HG02943 (cell line): ENCODE data around the gene CEP131.
"Not testable (repeated sequence)": the region's sequence is repeated elsewhere in the genome, so short reads cannot be mapped to it uniquely, and the experiment has no call there.

ENCODE experiments used
- ATAC-seq: cut with Tn5 transposase; IDR thresholded peaks from one replicate; pipeline ENCODE4 v1.9.1; 2021; ENCODE audit warnings: mild to moderate bottlenecking, low read depth, moderate library complexity; ENCODE audit not compliant: unreplicated experiment

The CEP131 gene

GRCh38 chr17:81228834-81229665, 6.3 kb upstream of the CEP131 start:
- no peak for ATAC-seq

GRCh38 chr17:81228420-81228819, 5.7 kb upstream of the CEP131 start:
- no peak for ATAC-seq

- ATAC-seq = not testable (repeated sequence)
Observed at GRCh38 chr17:81227630-81228029, 4.9 kb upstream of the CEP131 start.

GRCh38 chr17:81223762-81224130, 981 bp upstream of the CEP131 start:
- ATAC-seq = no peak

GRCh38 chr17:81222620-81222905, 202 bp downstream of the CEP131 start:
- no peak for ATAC-seq

- ATAC-seq = no peak
Observed at GRCh38 chr17:81221842-81222619, 734 bp downstream of the CEP131 start.

GRCh38 chr17:81221371-81221841, 1.4 kb downstream of the CEP131 start:
- no peak for ATAC-seq

- no peak for ATAC-seq
Observed at GRCh38 chr17:81219476-81220180, 3.1 kb downstream of the CEP131 start.

- no peak for ATAC-seq
Observed at GRCh38 chr17:81218991-81219390, 3.8 kb downstream of the CEP131 start.

- ATAC-seq = no peak
Observed at GRCh38 chr17:81218459-81218858, 4.3 kb downstream of the CEP131 start.

- ATAC-seq = no peak
Observed at GRCh38 chr17:81217491-81217890, 5.3 kb downstream of the CEP131 start.

- no peak for ATAC-seq
Observed at GRCh38 chr17:81213978-81214377, 8.8 kb downstream of the CEP131 start.

- no peak for ATAC-seq
Observed at GRCh38 chr17:81212365-81212764, 10.4 kb downstream of the CEP131 start.

GRCh38 chr17:81210868-81211267, 11.9 kb downstream of the CEP131 start:
- ATAC-seq = no peak

- ATAC-seq = no peak
Observed at GRCh38 chr17:81210466-81210865, 12.3 kb downstream of the CEP131 start.

GRCh38 chr17:81209141-81209540, 13.6 kb downstream of the CEP131 start:
- no peak for ATAC-seq

- ATAC-seq = no peak
Observed at GRCh38 chr17:81208651-81209050, 14.1 kb downstream of the CEP131 start.

GRCh38 chr17:81207610-81208581, 14.9 kb downstream of the CEP131 start:
- no peak for ATAC-seq

- ATAC-seq = no peak
Observed at GRCh38 chr17:81206657-81207056, 16.1 kb downstream of the CEP131 start.

- no peak for ATAC-seq
Observed at GRCh38 chr17:81206166-81206565, 16.6 kb downstream of the CEP131 start.
